Sigmoid colon (tissue), 7 donors: ENCODE data around the gene SH2B3. TPM values are rescaled to one million over a fixed set of nuclear protein-coding genes. Genes with fewer than 3 reads are reported as not detected.
A peak's percentile ranks its signal among the peaks of the same experiment; 100 is the strongest.

Source experiments
- DNase-seq: peaks from one replicate; pipeline ENCODE4 v3.0.0-alpha.2; 2019
- H3K27ac ChIP-seq, 4 donors: fragments of 200-600 bp; sonication (generic); one replicate each; pipeline ENCODE4 v1.5.1; 2016 to 2019; ENCODE audit warnings: mild to moderate bottlenecking in 1 of 4
- H3K27me3 ChIP-seq, 3 donors: fragments of 200-600 bp; sonication (generic); one replicate each; pipeline ENCODE4 v1.5.1; 2019; ENCODE audit warnings: mild to moderate bottlenecking in 1 of 3
- H3K36me3 ChIP-seq, 4 donors: fragments of 200-600 bp; sonication (generic); one replicate each; pipeline ENCODE4 v1.5.1; 2016 to 2019
- H3K4me1 ChIP-seq, 4 donors: fragments of 200-600 bp; sonication (generic); one replicate each; pipeline ENCODE4 v1.5.1; 2017 to 2019
- H3K4me3 ChIP-seq, 4 donors: fragments of 200-600 bp; sonication (generic); one replicate each; pipeline ENCODE4 v1.5.1; 2017 to 2019; ENCODE audit warnings: mild to moderate bottlenecking in 2 of 4, moderate library complexity in 1 of 4
- H3K9me3 ChIP-seq, 4 donors: fragments of 200-600 bp in 3 of 4; sonication (generic) in 3 of 4; one replicate each; pipeline versions ENCODE4 v1.5.1 to v1.6.1; 2013 to 2019
- EP300 ChIP-seq, 4 donors: sonication (generic); formaldehyde crosslinking; IDR thresholded peaks; one replicate each; pipeline ENCODE4 v1.6.1; 2017; ENCODE audit warnings: antibody characterized with exemption in 4 of 4
- POLR2A ChIP-seq, 2 donors: fragments of 450-650 bp; IDR thresholded peaks; one replicate each; pipeline ENCODE4 v1.6.1; 2016; ENCODE audit warnings: antibody characterized with exemption in 2 of 2, mild to moderate bottlenecking in 2 of 2, moderate library complexity in 2 of 2
- POLR2AphosphoS5 ChIP-seq, 4 donors: sonication (generic); formaldehyde crosslinking; IDR thresholded peaks; one replicate each; pipeline ENCODE4 v1.6.1; 2017; ENCODE audit warnings: antibody characterized with exemption in 4 of 4
- WGBS, 2 donors: extraction: QIAGEN DNeasy Blood & Tissue Kit; methylation state at CpG; one replicate each; pipeline ENCODE4 v1.1.7; 2013; 5-methylcytosine and 5-hydroxymethylcytosine counted together
- intact Hi-C: fragments of 100-400 bp; cut with DNase I; formaldehyde crosslinking; loops from one replicate; pipeline ENCODE4 v1.15.1; 2023
- polyA plus RNA-seq, 3 donors: library from polyadenylated mRNA; stranded (reverse); fragments of 200-250 nt; gene quantifications; one replicate each; pipeline ENCODE4 v1.2.3, GENCODE V29; 2013
- total RNA-seq, 4 donors: library from RNA; depleted of rRNA; stranded (reverse); fragments of >200 nt; gene quantifications; one replicate each; pipeline ENCODE4 v1.1.0, GENCODE V29; 2016
- TF ChIP-seq, protein P1 (sequence below), 4 experiments: fragments of 450-650 bp in 3 of 4; fragments of 200-600 bp in 1 of 4; IDR thresholded peaks; one replicate each; pipeline ENCODE4 v1.5.1; 2016 to 2019; ENCODE audit warnings: antibody characterized with exemption in 4 of 4, mild to moderate bottlenecking in 3 of 4, moderate library complexity in 2 of 4
- donor health status: healthy with polysubstance abuse.
- donor health status: Bipolar disorder and iron deficiency.
- donor health status: healthy.

Gene SH2B3
- total and polyA plus RNA-seq, 7 donors, result 10.4 to 32.5 (median 14.1) TPM

DNA sequence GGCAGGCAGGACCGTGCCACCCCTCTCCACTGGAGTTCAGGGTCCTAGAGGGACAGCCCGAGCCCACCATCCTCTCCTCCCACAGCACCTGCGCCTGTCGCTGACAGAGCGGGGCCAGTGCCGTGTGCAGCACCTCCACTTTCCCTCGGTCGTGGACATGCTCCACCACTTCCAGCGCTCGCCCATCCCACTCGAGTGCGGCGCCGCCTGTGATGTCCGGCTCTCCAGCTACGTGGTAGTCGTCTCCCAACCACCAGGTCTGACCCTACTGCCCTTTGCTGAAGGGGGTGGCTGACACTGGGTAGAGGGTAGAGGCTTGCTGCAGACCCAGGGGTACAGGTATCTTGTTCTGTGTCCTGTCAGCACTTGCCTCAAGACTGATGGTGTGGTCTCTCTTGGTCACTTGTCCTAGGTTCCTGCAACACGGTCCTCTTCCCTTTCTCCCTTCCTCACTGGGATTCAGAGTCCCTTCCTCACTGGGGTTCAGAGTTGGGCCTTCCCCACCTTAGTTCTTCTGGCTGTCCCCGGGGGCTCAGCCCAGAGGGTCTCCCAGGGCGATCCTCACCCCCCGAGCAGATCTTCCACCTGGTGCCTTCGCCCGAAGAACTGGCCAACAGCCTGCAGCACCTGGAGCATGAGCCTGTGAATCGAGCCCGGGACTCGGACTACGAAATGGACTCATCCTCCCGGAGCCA lies 42.0 kb downstream of the SH2B3 start:
- H3K27me3 ChIP-seq, result no peaks in the 10 kb centered on the region
- TF ChIP-seq POLR2AphosphoS5 (IDR thresholded peaks at IDR 0.05) (peak in 1 of 4 donors; percentile 29), POLR2A (IDR thresholded peaks at IDR 0.05) (no peak)
- whole genome bisulfite sequencing, 2 donors, result 91% methylated on average over 28 of the region's 28 CpGs
- no peak overlapping the region for H3K4me3 ChIP-seq
- peaks cover 6 to 75% (median 38%) of the 10 kb centered on the region in 4 donors for H3K36me3 ChIP-seq
- no peaks in the 10 kb centered on the region for H3K9me3 ChIP-seq
- intact Hi-C loops, result no loop called here
- H3K27ac ChIP-seq, result peak overlapping the region in 1 of 4 donors; percentile 16
- DNase-seq, result peak; percentile 63
- peaks cover 0 to 40% (median 29%) of the 10 kb centered on the region in 4 donors for H3K4me1 ChIP-seq

DNA sequence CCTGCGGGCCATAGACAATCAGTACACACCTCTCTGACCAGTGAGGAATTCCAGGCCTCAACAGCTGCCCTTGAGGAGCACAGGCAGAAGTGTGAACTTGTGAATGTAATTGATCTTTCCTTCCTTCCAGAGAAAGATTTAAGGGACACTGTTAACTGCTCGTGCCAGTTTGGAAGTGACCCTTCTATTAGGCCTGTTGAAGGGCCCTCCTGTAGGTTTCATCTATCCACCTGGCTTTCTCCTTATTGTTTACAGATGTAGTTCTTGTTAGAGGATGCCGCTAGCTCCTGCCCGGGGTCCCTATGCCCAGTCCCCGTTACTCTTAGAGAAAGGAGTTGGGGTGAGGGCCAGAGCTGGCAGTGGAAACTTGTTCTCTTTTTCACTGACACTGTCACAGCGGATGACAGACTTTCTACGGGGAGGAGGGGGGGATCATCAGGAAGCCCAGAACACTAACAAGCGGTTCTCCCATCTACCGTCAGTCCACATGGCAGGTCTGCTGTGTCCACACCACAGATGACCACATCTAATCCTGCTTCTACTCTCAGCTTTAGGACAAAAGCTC lies 42.6 kb downstream of the SH2B3 start:
- TF ChIP-seq EP300 (IDR thresholded peaks at IDR 0.05), result no peak
- TF ChIP-seq POLR2AphosphoS5 (IDR thresholded peaks at IDR 0.05), result no peak
- no peak for TF ChIP-seq POLR2A (IDR thresholded peaks at IDR 0.05)
- TF ChIP-seq, protein P1, sequence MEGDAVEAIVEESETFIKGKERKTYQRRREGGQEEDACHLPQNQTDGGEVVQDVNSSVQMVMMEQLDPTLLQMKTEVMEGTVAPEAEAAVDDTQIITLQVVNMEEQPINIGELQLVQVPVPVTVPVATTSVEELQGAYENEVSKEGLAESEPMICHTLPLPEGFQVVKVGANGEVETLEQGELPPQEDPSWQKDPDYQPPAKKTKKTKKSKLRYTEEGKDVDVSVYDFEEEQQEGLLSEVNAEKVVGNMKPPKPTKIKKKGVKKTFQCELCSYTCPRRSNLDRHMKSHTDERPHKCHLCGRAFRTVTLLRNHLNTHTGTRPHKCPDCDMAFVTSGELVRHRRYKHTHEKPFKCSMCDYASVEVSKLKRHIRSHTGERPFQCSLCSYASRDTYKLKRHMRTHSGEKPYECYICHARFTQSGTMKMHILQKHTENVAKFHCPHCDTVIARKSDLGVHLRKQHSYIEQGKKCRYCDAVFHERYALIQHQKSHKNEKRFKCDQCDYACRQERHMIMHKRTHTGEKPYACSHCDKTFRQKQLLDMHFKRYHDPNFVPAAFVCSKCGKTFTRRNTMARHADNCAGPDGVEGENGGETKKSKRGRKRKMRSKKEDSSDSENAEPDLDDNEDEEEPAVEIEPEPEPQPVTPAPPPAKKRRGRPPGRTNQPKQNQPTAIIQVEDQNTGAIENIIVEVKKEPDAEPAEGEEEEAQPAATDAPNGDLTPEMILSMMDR (IDR thresholded peaks at IDR 0.05), result no peak
- H3K27ac ChIP-seq, result peak overlapping the region in 2 of 4 donors; percentile 16 to 29
- DNase-seq, result peak; percentile 38
- intact Hi-C loops, result no loop called here
- H3K4me3 ChIP-seq, result no peak overlapping the region
- 82 to 85% methylated on average over 9 of the region's 9 CpGs for WGBS, 2 donors
- no peaks in the 10 kb centered on the region for H3K27me3 ChIP-seq
- peaks cover 12 to 75% (median 44%) of the 10 kb centered on the region in 4 donors for H3K36me3 ChIP-seq
- peaks cover 0 to 37% (median 29%) of the 10 kb centered on the region in 4 donors for H3K4me1 ChIP-seq
- H3K9me3 ChIP-seq, result no peaks in the 10 kb centered on the region

DNA sequence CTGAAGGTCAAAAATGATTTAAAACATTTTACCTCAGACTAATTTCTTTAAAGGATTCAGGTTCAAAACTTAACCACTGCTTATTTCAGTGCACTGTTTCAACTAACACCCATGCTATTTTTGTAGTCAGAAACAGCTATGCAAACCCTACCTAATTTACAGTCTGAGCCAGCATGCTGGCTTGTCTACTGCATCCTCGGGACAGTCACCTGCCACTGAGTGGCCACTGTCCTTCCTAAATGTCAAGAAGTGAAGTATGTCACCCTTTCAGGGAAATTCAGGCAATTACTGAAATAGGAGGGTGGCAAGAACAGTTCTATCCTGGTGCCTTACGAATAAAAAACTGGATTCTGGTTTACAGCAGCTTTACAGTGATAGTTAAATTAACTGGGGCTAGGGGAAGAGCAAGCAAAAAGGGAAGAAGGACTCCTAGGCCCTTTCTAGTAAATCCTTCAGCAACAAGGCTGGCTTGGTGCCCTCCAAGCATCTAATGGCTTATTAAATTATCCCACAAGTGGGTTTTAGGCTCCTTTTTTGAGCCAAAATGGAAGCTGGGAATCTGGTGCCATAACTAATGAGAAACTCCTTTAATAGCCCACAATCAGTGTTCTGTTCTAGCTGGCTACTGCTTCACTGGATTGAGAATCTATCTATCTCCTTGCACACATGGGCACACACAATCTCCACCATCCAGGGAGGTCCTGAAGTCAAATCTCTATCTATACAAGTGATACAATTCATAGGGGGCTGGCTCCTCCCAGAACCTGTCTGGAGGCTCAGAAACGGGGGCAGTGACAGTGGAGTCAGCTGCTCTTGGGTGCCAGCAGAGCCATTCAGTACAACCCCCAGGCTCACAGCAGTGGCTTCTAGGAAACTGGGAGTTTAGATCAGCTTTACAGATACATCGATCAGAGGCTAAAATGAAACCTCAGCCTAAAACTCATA lies 43.4 kb downstream of the SH2B3 start:
- H3K36me3 ChIP-seq, result peaks cover 16 to 76% (median 50%) of the 10 kb centered on the region in 4 donors
- no peak overlapping the region for H3K4me3 ChIP-seq
- WGBS, 2 donors, result 77 to 83% methylated on average over 4 of the region's 4 CpGs
- DNase-seq, result peak; percentile 47
- peak overlapping the region in 1 of 4 donors; percentile 29 for H3K27ac ChIP-seq
- H3K27me3 ChIP-seq, result no peaks in the 10 kb centered on the region
- peaks cover 0 to 37% (median 29%) of the 10 kb centered on the region in 4 donors for H3K4me1 ChIP-seq
- H3K9me3 ChIP-seq, result no peaks in the 10 kb centered on the region
- TF ChIP-seq, protein P1 (IDR thresholded peaks at IDR 0.05), result no peak
- no peak for TF ChIP-seq EP300 (IDR thresholded peaks at IDR 0.05)
- no peak for TF ChIP-seq POLR2AphosphoS5 (IDR thresholded peaks at IDR 0.05)
- TF ChIP-seq POLR2A (IDR thresholded peaks at IDR 0.05), result no peak
- intact Hi-C loops, result no loop called here

DNA sequence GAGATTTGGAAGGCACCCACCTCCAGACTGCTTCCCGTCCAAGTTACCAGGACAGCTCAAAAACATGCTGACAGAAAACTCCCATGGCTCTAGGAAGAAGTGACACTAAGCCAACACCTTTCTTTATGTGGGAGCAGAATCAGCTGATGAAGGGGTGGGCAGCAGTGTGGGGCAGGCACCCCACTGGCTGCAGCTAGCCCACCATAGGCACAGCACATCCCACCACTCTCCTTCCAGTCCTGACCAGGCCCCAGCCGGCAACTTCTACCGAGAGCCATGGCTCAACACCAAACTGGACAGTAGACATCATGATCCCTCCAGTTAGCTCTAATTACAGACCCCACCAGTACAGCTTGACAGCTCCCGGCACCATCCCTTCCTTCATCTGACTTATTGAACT lies 45.0 kb downstream of the SH2B3 start:
- Histone ChIP-seq H3K36me3 (peaks cover 27 to 91% (median 59%) of the 10 kb centered on the region in 4 donors), H3K9me3 (no peaks in the 10 kb centered on the region), H3K4me1 (peaks cover 0 to 22% (median 15%) of the 10 kb centered on the region in 4 donors), H3K4me3 (no peak overlapping the region), H3K27ac (peak overlapping the region in 1 of 4 donors; percentile 2), H3K27me3 (no peaks in the 10 kb centered on the region)
- 93 to 95% methylated on average over 4 of the region's 4 CpGs for WGBS, 2 donors
- peak; percentile 59 for DNase-seq
- TF ChIP-seq EP300 (IDR thresholded peaks at IDR 0.05), result no peak
- intact Hi-C loops, result loop anchor here (1.0 kb wide), 1 partner anchor 54 kb away; no protein-coding TSS in a partner anchor

DNA sequence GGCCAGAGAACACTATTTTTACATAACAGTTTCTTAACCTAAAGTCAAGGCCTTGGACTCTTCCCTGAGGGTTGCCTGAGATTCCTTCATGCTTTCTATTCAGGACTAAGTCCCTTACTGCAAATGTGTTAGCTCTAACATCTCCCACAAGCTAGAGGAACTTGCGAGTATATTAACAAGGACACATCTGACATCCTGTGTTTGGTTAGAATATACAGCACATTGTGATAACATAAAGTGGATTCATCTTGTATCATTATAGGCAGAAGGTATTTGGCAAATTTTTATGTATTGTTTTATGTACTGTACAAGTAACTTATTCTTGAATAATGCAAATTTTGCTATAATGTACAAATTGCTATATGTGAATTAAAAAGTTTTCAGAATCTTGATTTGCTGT lies 45.5 kb downstream of the SH2B3 start:
- no peak for DNase-seq
- 68 to 86% methylated on average over 1 of the region's 1 CpG for WGBS, 2 donors
- Histone ChIP-seq H3K9me3 (no peaks in the 10 kb centered on the region), H3K36me3 (peaks cover 32 to 97% (median 62%) of the 10 kb centered on the region in 4 donors), H3K4me1 (peaks cover 0 to 17% (median 9%) of the 10 kb centered on the region in 4 donors), H3K4me3 (no peak overlapping the region), H3K27ac (peak overlapping the region in 1 of 4 donors; percentile 2), H3K27me3 (no peaks in the 10 kb centered on the region)
- TF ChIP-seq EP300 (IDR thresholded peaks at IDR 0.05) (no peak), POLR2A (IDR thresholded peaks at IDR 0.05) (no peak), POLR2AphosphoS5 (IDR thresholded peaks at IDR 0.05) (no peak)
- TF ChIP-seq, protein P1 (IDR thresholded peaks at IDR 0.05), result no peak
- intact Hi-C loops, result loop anchor here (1.0 kb wide), 1 partner anchor 55 kb away; no protein-coding TSS in a partner anchor
